Activated CD4-positive, alpha-beta memory T cell treated with anti-CD3 and anti-CD28 coated beads, Interleukin-2, amount 10 ng/mL, durations not matched to agents 7 days and 5 days (primary cell): ENCODE measurements around the gene RAD50. TPM values are rescaled to one million over a fixed set of nuclear protein-coding genes. Genes with fewer than 3 reads are reported as not detected.
"Not testable (repeated sequence)": the region's sequence is repeated elsewhere in the genome, so short reads cannot be mapped to it uniquely, and the experiment has no call there.

ENCODE experiments used
- CTCF ChIA-PET: fragments of 350-600 bp; sonication (Branson Sonifier 250); formaldehyde crosslinking; loops from one replicate; lab custom pipeline; 2021; ENCODE audit warnings: antibody characterized with exemption, inconsistent platforms; lab: Charles Lee
- POLR2A ChIA-PET: fragments of 350-600 bp; sonication (Branson Sonifier 250); formaldehyde crosslinking; loops from one replicate; lab custom pipeline; 2021; ENCODE audit warnings: antibody characterized with exemption; lab: Charles Lee
- DNase-seq: peaks from one replicate; pipeline ENCODE4 v3.0.0-alpha.2; 2020
- H3K27ac Mint-ChIP-seq: one replicate; pipeline ENCODE4 v1.8.0; 2021; ENCODE audit warnings: mild to moderate bottlenecking, mixed read lengths
- H3K27me3 Mint-ChIP-seq: one replicate; pipeline ENCODE4 v1.8.0; 2021; ENCODE audit warnings: mixed read lengths
- H3K36me3 Mint-ChIP-seq: one replicate; pipeline ENCODE4 v1.8.0; 2021; ENCODE audit warnings: low read depth, mixed read lengths
- H3K4me1 Mint-ChIP-seq: one replicate; pipeline ENCODE4 v1.8.0; 2021; ENCODE audit warnings: mixed read lengths
- H3K4me3 Mint-ChIP-seq: one replicate; pipeline ENCODE4 v1.8.0; 2021; ENCODE audit warnings: mild to moderate bottlenecking, mixed read lengths
- H3K9me3 Mint-ChIP-seq: one replicate; pipeline ENCODE4 v1.8.0; 2021; ENCODE audit warnings: mixed read lengths
- total RNA-seq, 2 experiments: library from RNA; stranded (reverse); gene quantifications; one replicate each; pipeline ENCODE4 v1.2.3, GENCODE V29; 2021

RAD50 gene
- total RNA-seq, 2 experiments from 2014 or later = 35.6 to 38.9 TPM

- no peak overlapping the region for H3K27ac Mint-ChIP-seq
- peaks cover 23% of the 10 kb centered on the region for H3K36me3 Mint-ChIP-seq
- peak; percentile 38 for DNase-seq
- H3K27me3 Mint-ChIP-seq = no peaks in the 10 kb centered on the region
- H3K4me1 Mint-ChIP-seq = peaks cover 32% of the 10 kb centered on the region
- ChIA-PET CTCF (interaction anchor here (0.9 to 1.1 kb wide), 2 partner anchors 113 to 186 kb away, joined by 3 to 4 read pairs; partner anchors contain the start of gene CCNI2), POLR2A (interaction anchor here (0.9 to 1.0 kb wide), 2 partner anchors 30 to 176 kb away, joined by 3 to 4 read pairs; partner anchors contain the start of gene KIF3A)
- H3K4me3 Mint-ChIP-seq = no peak overlapping the region
- peaks cover 4% of the 10 kb centered on the region for H3K9me3 Mint-ChIP-seq
Measured at GRCh38 chr5:132561601-132562000, 4.8 kb downstream of the RAD50 start.

- H3K36me3 Mint-ChIP-seq = peaks cover 28% of the 10 kb centered on the region
- POLR2A ChIA-PET, H3K9me3 Mint-ChIP-seq, H3K27ac Mint-ChIP-seq, DNase-seq, H3K4me3 Mint-ChIP-seq, H3K27me3 Mint-ChIP-seq, CTCF ChIA-PET: not testable (repeated sequence)
- H3K4me1 Mint-ChIP-seq = peaks cover 24% of the 10 kb centered on the region
Measured at GRCh38 chr5:132564555-132564954, 7.8 kb downstream of the RAD50 start.

GRCh38 chr5:132566657-132567056 lies 9.9 kb downstream of the RAD50 start:
- no peak for DNase-seq
- ChIA-PET CTCF (interaction anchor here (0.9 kb wide), 1 partner anchor 40 kb away, joined by 3 read pairs; no protein-coding TSS in a partner anchor), POLR2A (no interaction called here)
- Mint-ChIP-seq H3K4me3 (no peak overlapping the region), H3K36me3 (peaks cover 43% of the 10 kb centered on the region), H3K4me1 (peaks cover 25% of the 10 kb centered on the region), H3K9me3 (peaks cover 4% of the 10 kb centered on the region), H3K27ac (no peak overlapping the region), H3K27me3 (no peaks in the 10 kb centered on the region)

GRCh38 chr5:132576123-132576522 lies 19.3 kb downstream of the RAD50 start:
- H3K27me3 Mint-ChIP-seq = no peaks in the 10 kb centered on the region

DNA sequence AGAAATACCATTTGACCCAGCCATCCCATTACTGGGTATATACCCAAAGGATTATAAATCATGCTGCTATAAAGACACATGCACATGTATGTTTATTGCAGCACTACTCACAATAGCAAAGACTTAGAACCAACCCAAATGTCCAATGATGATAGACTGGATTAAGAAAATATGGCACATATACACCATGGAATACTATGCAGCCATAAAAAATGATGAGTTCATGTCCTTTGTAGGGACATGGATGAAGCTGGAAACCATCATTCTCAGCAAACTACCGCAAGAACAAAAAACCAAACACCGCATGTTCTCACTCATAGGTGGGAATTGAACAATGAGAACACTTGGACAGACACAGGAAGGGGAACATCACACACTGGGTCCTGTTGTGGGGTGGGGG lies 27.8 kb downstream of the RAD50 start:
- POLR2A ChIA-PET, H3K4me1 Mint-ChIP-seq, H3K27ac Mint-ChIP-seq, H3K27me3 Mint-ChIP-seq, H3K9me3 Mint-ChIP-seq, H3K4me3 Mint-ChIP-seq, DNase-seq, CTCF ChIA-PET: not testable (repeated sequence)
- peaks cover 50% of the 10 kb centered on the region for H3K36me3 Mint-ChIP-seq

More at GRCh38 chr5:132576123-132576522, 19.3 kb downstream of the RAD50 start:
- Mint-ChIP-seq H3K36me3 (peaks cover 71% of the 10 kb centered on the region), H3K4me3 (no peak overlapping the region), H3K27ac (no peak overlapping the region), H3K9me3 (peaks cover 7% of the 10 kb centered on the region), H3K4me1 (peaks cover 2% of the 10 kb centered on the region)
- CTCF ChIA-PET = no interaction called here
- POLR2A ChIA-PET = no interaction called here
- DNase-seq = no peak

- Mint-ChIP-seq H3K4me1 (peaks cover 9% of the 10 kb centered on the region), H3K27me3 (no peaks in the 10 kb centered on the region), H3K27ac (no peak overlapping the region), H3K36me3 (peaks cover 56% of the 10 kb centered on the region), H3K4me3 (no peak overlapping the region), H3K9me3 (no peaks in the 10 kb centered on the region)
- DNase-seq = no peak
- ChIA-PET CTCF (interaction anchor here (0.6 to 1.4 kb wide), 4 partner anchors 25 to 152 kb away, joined by 3 to 4 read pairs (median 4); partner anchors contain the start of gene KIF3A), POLR2A (no interaction called here)
Measured at GRCh38 chr5:132586063-132586462, 29.3 kb downstream of the RAD50 start.

DNA sequence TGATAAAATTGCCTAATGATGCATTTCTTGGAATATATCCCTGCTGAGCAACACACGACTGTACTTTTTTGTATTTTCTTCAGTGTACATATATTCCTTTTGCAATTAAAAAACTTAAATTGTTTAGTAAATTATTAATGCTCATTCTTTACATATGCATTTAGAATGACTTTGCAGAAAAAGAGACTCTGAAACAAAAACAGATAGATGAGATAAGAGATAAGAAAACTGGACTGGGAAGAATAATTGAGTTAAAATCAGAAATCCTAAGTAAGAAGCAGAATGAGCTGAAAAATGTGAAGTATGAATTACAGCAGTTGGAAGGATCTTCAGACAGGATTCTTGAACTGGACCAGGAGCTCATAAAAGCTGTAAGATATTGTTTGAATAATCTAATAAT lies 32.7 kb downstream of the RAD50 start:
- Mint-ChIP-seq H3K4me3 (no peak overlapping the region), H3K27me3 (no peaks in the 10 kb centered on the region), H3K27ac (no peak overlapping the region), H3K9me3 (no peaks in the 10 kb centered on the region), H3K4me1 (peaks cover 9% of the 10 kb centered on the region), H3K36me3 (peaks cover 46% of the 10 kb centered on the region)
- ChIA-PET CTCF (interaction anchor here (1.2 kb wide), 1 partner anchor 231 kb away, joined by 4 read pairs; no protein-coding TSS in a partner anchor), POLR2A (no interaction called here)
- DNase-seq = no peak

GRCh38 chr5:132591145-132591544 lies 34.4 kb downstream of the RAD50 start:
- POLR2A ChIA-PET = interaction anchor here (1.0 kb wide), 1 partner anchor 83 kb away, joined by 3 read pairs; no protein-coding TSS in a partner anchor
- Mint-ChIP-seq H3K4me3 (no peak overlapping the region), H3K27me3 (no peaks in the 10 kb centered on the region), H3K36me3 (peaks cover 46% of the 10 kb centered on the region), H3K27ac (no peak overlapping the region), H3K4me1 (peaks cover 4% of the 10 kb centered on the region), H3K9me3 (no peaks in the 10 kb centered on the region)
- DNase-seq = no peak
- CTCF ChIA-PET = interaction anchor here (1.0 to 1.7 kb wide), 6 partner anchors 21 to 292 kb away, joined by 3 to 16 read pairs (median 4); partner anchors contain the start of gene CCNI2

DNA sequence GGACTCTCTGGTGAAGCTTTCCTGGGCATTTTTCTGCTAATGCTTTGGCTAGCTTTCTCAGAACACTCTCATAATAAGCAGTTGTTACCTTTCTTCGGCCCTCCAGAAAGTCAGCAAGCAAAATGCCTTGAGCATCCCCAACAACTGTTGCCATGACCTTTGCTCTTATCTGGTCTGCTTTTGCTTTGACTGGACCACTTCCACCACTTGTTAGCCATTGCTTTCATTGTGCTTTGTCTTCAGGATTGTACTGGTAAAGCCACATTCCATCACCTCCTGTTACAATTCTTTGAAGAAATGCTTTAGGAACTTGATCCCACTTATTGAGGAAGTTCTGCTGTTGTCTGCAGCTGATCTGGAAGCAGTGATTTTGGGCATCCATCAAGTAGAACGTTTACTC lies 35.7 kb downstream of the RAD50 start:
- POLR2A ChIA-PET = no interaction called here
- H3K4me1 Mint-ChIP-seq = peaks cover 2% of the 10 kb centered on the region
- no peaks in the 10 kb centered on the region for H3K27me3 Mint-ChIP-seq
- no peak overlapping the region for H3K4me3 Mint-ChIP-seq
- CTCF ChIA-PET = interaction anchor here (1.2 to 1.7 kb wide), 3 partner anchors 22 to 228 kb away, joined by 3 to 16 read pairs (median 5); partner anchors contain the start of gene CCNI2
- DNase-seq = no peak
- no peak overlapping the region for H3K27ac Mint-ChIP-seq
- H3K36me3 Mint-ChIP-seq = peaks cover 51% of the 10 kb centered on the region
- H3K9me3 Mint-ChIP-seq = no peaks in the 10 kb centered on the region

DNA sequence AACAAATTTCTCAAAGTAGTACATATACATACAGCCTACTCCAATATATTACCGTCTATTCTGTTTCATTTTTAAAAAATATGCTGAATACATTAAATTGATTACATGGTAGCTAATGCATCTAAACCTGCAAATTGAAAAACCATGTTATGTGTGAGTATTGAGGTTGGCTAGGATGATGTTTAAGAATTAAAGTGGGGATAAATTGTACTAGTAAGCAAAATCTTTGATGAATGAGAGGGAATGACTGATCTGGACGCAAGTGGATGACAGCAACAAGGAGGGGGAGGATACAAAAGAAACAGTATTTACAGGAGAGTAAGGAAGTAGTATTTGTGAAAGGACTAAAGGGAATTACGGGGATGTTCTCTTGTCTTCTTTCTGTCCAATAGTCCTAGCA lies 37.4 kb downstream of the RAD50 start:
- Mint-ChIP-seq H3K4me3 (no peak overlapping the region), H3K27me3 (no peaks in the 10 kb centered on the region), H3K27ac (no peak overlapping the region), H3K9me3 (no peaks in the 10 kb centered on the region), H3K4me1 (peaks cover 4% of the 10 kb centered on the region), H3K36me3 (peaks cover 60% of the 10 kb centered on the region)
- POLR2A ChIA-PET = no interaction called here
- CTCF ChIA-PET = no interaction called here
- DNase-seq = no peak

DNA sequence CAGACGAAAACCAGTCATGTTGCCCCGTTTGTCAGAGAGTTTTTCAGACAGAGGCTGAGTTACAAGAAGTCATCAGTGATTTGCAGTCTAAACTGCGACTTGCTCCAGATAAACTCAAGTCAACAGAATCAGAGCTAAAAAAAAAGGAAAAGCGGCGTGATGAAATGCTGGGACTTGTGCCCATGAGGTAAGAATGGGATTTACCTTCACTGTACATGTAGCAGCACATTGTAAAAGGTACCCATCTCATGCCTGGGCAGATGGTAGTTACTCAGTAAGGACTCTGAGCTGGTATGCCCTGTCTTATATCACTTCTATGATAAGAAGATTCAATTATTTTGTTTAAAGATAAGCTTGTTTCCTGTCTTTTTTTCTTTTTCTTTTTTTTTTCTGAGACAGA lies 38.8 kb downstream of the RAD50 start:
- CTCF ChIA-PET = interaction anchor here (1.6 to 2.4 kb wide), 2 partner anchors 120 to 224 kb away, joined by 7 to 11 read pairs; no protein-coding TSS in a partner anchor
- DNase-seq = no peak

GRCh38 chr5:132601071-132601728 lies 44.4 kb downstream of the RAD50 start:
- POLR2A ChIA-PET = no interaction called here
- Mint-ChIP-seq H3K4me1 (peaks cover 10% of the 10 kb centered on the region), H3K36me3 (peaks cover 69% of the 10 kb centered on the region), H3K9me3 (no peaks in the 10 kb centered on the region), H3K27me3 (no peaks in the 10 kb centered on the region), H3K27ac (no peak overlapping the region), H3K4me3 (no peak overlapping the region)
- DNase-seq = no peak
- CTCF ChIA-PET = no interaction called here

More for the DNA sequence above, 38.8 kb downstream of the RAD50 start:
- no peak overlapping the region for H3K27ac Mint-ChIP-seq
- no peaks in the 10 kb centered on the region for H3K27me3 Mint-ChIP-seq
- no peak overlapping the region for H3K4me3 Mint-ChIP-seq
- H3K36me3 Mint-ChIP-seq = peaks cover 61% of the 10 kb centered on the region
- POLR2A ChIA-PET = interaction anchor here (1.1 kb wide), 1 partner anchor 38 kb away, joined by 3 read pairs; the partner anchor contains the start of gene RAD50
- H3K9me3 Mint-ChIP-seq = no peaks in the 10 kb centered on the region
- peaks cover 4% of the 10 kb centered on the region for H3K4me1 Mint-ChIP-seq

GRCh38 chr5:132607095-132607494 lies 50.3 kb downstream of the RAD50 start:
- ChIA-PET CTCF (no interaction called here), POLR2A (no interaction called here)
- peaks cover 14% of the 10 kb centered on the region for H3K4me1 Mint-ChIP-seq
- no peak overlapping the region for H3K27ac Mint-ChIP-seq
- no peaks in the 10 kb centered on the region for H3K9me3 Mint-ChIP-seq
- peaks cover 72% of the 10 kb centered on the region for H3K36me3 Mint-ChIP-seq
- H3K4me3 Mint-ChIP-seq = no peak overlapping the region
- H3K27me3 Mint-ChIP-seq = no peaks in the 10 kb centered on the region
- no peak for DNase-seq
